ENCODE data around the gene ID1.

- TF ChIP-seq CTCF (IDR thresholded peaks at IDR 0.05) (no peak), POLR2A (IDR thresholded peaks at IDR 0.05) (no peak)
Measured at GRCh38 chr20:31570735-31571617, 34.1 kb upstream of the ID1 start.

Measured in thyroid gland (tissue), 4 donors.